Esophagus squamous epithelium (tissue), 5 donors: ENCODE data around the gene CMTR1. TPM values are rescaled to one million over a fixed set of nuclear protein-coding genes. Genes with fewer than 3 reads are reported as not detected.

ENCODE experiments used
- DNase-seq: peaks from one replicate; lab custom pipeline; 2025; lab: John Stamatoyannopoulos, UW
- H3K27ac ChIP-seq, 4 donors: fragments of 200-600 bp; sonication (generic); one replicate each; pipeline ENCODE4 v1.5.1; 2016 to 2019; ENCODE audit warnings: mild to moderate bottlenecking in 1 of 4
- H3K27me3 ChIP-seq, 4 donors: fragments of 200-600 bp; sonication (generic); 1 replicate in 3 of 4; 2 replicates in 1 of 4; pipeline versions ENCODE4 v1.5.1 to v1.6.0; 2017 to 2021; ENCODE audit warnings: antibody characterized with exemption in 1 of 4
- H3K36me3 ChIP-seq, 3 donors: fragments of 200-600 bp; sonication (generic); one replicate each; pipeline ENCODE4 v1.5.1; 2016 to 2019
- H3K4me1 ChIP-seq, 3 donors: fragments of 200-600 bp; sonication (generic); one replicate each; pipeline ENCODE4 v1.5.1; 2017 to 2019
- H3K4me3 ChIP-seq, 4 donors: fragments of 200-600 bp; sonication (generic); 1 replicate in 3 of 4; 2 replicates in 1 of 4; pipeline ENCODE4 v1.5.1; 2016 to 2019; ENCODE audit warnings: mild to moderate bottlenecking in 2 of 4, moderate library complexity in 1 of 4
- H3K9me3 ChIP-seq, 3 donors: fragments of 200-600 bp; sonication (generic); one replicate each; pipeline ENCODE4 v1.5.1; 2016 to 2019
- POLR2A ChIP-seq, 4 donors: fragments of 450-650 bp; IDR thresholded peaks; one replicate each; pipeline ENCODE4 v1.6.1; 2017; ENCODE audit warnings: antibody characterized with exemption in 4 of 4, mild to moderate bottlenecking in 4 of 4, moderate library complexity in 3 of 4
- WGBS, 2 donors: methylation state at CpG; one replicate each; pipeline ENCODE4 v1.1.5; 2018; 5-methylcytosine and 5-hydroxymethylcytosine counted together
- intact Hi-C: fragments of 100-400 bp; cut with DNase I; formaldehyde crosslinking; loops from one replicate; pipeline ENCODE4 v1.15.0; 2022
- total RNA-seq, 4 donors: library from RNA; depleted of rRNA; stranded (reverse); fragments of >200 nt; gene quantifications; one replicate each; pipeline ENCODE4 v1.1.0, GENCODE V29; 2016
- TF ChIP-seq, protein P1 (sequence below), 6 experiments: fragments of 450-650 bp in 4 of 6; fragments of 200-600 bp in 2 of 6; sonication (generic) in 2 of 6; IDR thresholded peaks; one replicate each; pipeline ENCODE4 v1.5.1; 2016 to 2019; ENCODE audit warnings: antibody characterized with exemption in 6 of 6, mild to moderate bottlenecking in 4 of 6, moderate library complexity in 4 of 6
- donor health status: DM: yes; HTN: yes; CAD: no.

The CMTR1 gene
- total RNA-seq, 4 donors from 2014 or later = 15.2 to 30.5 (median 20.5) TPM

- no peaks in the 10 kb centered on the region for H3K9me3 ChIP-seq
- no peak for DNase-seq
- peaks cover 0 to 7% (median 3%) of the 10 kb centered on the region in 3 donors for H3K4me1 ChIP-seq
- no peak overlapping the region for H3K4me3 ChIP-seq
- no peak overlapping the region for H3K27ac ChIP-seq
- intact Hi-C loops = no loop called here
- 50% methylated on average over 2 of the region's 6 CpGs; no CpG with 5 or more reads in 1 of the 2 donors for WGBS, 2 donors
- TF ChIP-seq, protein P1, sequence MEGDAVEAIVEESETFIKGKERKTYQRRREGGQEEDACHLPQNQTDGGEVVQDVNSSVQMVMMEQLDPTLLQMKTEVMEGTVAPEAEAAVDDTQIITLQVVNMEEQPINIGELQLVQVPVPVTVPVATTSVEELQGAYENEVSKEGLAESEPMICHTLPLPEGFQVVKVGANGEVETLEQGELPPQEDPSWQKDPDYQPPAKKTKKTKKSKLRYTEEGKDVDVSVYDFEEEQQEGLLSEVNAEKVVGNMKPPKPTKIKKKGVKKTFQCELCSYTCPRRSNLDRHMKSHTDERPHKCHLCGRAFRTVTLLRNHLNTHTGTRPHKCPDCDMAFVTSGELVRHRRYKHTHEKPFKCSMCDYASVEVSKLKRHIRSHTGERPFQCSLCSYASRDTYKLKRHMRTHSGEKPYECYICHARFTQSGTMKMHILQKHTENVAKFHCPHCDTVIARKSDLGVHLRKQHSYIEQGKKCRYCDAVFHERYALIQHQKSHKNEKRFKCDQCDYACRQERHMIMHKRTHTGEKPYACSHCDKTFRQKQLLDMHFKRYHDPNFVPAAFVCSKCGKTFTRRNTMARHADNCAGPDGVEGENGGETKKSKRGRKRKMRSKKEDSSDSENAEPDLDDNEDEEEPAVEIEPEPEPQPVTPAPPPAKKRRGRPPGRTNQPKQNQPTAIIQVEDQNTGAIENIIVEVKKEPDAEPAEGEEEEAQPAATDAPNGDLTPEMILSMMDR (IDR thresholded peaks at IDR 0.05) = no peak
- TF ChIP-seq POLR2A (IDR thresholded peaks at IDR 0.05) = no peak
- peaks cover 16 to 95% (median 34%) of the 10 kb centered on the region in 3 donors for H3K36me3 ChIP-seq
- no peaks in the 10 kb centered on the region for H3K27me3 ChIP-seq
Measured at GRCh38 chr6:37479266-37479854, 46.3 kb downstream of the CMTR1 start.

- Histone ChIP-seq H3K27ac (no peak overlapping the region), H3K27me3 (no peaks in the 10 kb centered on the region), H3K9me3 (no peaks in the 10 kb centered on the region), H3K36me3 (peaks cover 7 to 92% (median 34%) of the 10 kb centered on the region in 3 donors), H3K4me1 (peaks cover 0 to 7% (median 3%) of the 10 kb centered on the region in 3 donors), H3K4me3 (no peak overlapping the region)
- no CpG with 5 or more reads among the region's 1 CpG for WGBS, 2 donors
- intact Hi-C loops = loop anchor here (5.0 to 10.0 kb wide), 2 partner anchors 87 to 215 kb away; partner anchors contain the start of gene MDGA1
- no peak for TF ChIP-seq POLR2A (IDR thresholded peaks at IDR 0.05)
- TF ChIP-seq, protein P1 (IDR thresholded peaks at IDR 0.05) = no peak
- no peak for DNase-seq
Measured at GRCh38 chr6:37480118-37480736, 47.2 kb downstream of the CMTR1 start.

- H3K27me3 ChIP-seq = no peaks in the 10 kb centered on the region
- DNase-seq = no peak
- WGBS, 2 donors = 58 to 63% methylated on average over 4 to 5 of the region's 7 CpGs
- no peaks in the 10 kb centered on the region for H3K9me3 ChIP-seq
- peaks cover 0 to 7% (median 3%) of the 10 kb centered on the region in 3 donors for H3K4me1 ChIP-seq
- peaks cover 5 to 86% (median 34%) of the 10 kb centered on the region in 3 donors for H3K36me3 ChIP-seq
- intact Hi-C loops = loop anchor here (5.0 to 10.0 kb wide), 2 partner anchors 86 to 214 kb away; partner anchors contain the start of gene MDGA1
- no peak overlapping the region for H3K27ac ChIP-seq
- no peak overlapping the region for H3K4me3 ChIP-seq
- TF ChIP-seq, protein P1 (IDR thresholded peaks at IDR 0.05) = no peak
- TF ChIP-seq POLR2A (IDR thresholded peaks at IDR 0.05) = no peak
Measured at GRCh38 chr6:37480951-37481534, 48.0 kb downstream of the CMTR1 start.

DNA sequence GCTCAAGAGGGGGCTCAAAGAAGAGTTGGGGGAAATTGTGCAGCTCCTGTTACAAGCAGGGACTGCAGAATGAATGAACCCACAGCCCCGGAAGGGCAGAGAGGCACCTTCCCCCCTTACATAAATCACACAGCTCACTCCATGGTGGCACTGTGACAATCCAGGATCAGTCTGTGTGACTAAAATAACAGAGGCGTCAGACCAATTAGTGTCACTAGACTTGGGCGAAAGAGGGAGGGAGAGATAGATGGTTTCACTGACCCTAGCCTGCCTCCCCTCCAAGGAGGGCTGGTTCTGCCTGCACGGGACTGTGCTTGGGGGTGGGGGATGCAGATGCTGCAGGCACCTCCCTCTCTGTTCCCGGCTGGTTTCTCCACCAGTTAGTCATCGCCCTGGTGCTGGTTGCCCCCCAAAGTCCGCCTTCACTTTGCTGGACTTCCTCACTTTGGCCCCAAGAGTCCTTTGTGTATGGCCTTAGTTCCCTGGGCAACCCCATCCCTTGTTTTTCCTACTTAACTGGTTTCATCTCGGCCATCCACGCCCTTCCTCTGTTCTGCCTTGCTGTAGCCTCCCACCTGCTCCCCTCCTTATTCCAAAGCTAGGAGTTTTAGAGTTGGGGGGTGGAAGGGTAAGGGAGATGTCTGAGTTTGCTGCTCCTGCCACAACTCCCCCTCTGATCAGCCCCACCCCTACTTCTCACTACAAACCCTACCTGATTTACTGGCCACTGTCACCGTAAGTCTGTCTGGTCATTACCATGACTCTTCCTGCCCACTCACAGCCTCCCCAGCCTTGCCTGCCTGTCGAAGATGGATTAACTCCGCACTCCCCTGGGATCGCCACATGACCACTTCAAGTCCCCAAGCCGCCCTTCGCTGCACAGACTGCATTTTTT, 48.9 kb downstream of the CMTR1 start:
- no peak for DNase-seq
- no peak overlapping the region for H3K27ac ChIP-seq
- TF ChIP-seq, protein P1 (IDR thresholded peaks at IDR 0.05) = no peak
- no peak for TF ChIP-seq POLR2A (IDR thresholded peaks at IDR 0.05)
- H3K9me3 ChIP-seq = no peaks in the 10 kb centered on the region
- H3K4me1 ChIP-seq = peaks cover 0 to 7% (median 3%) of the 10 kb centered on the region in 3 donors
- intact Hi-C loops = loop anchor here (5.0 to 10.0 kb wide), 2 partner anchors 85 to 213 kb away; partner anchors contain the start of gene MDGA1
- H3K27me3 ChIP-seq = no peaks in the 10 kb centered on the region
- no peak overlapping the region for H3K4me3 ChIP-seq
- H3K36me3 ChIP-seq = peaks cover 5 to 85% (median 34%) of the 10 kb centered on the region in 3 donors
- WGBS, 2 donors = 74 to 79% methylated on average over 15 of the region's 15 CpGs
